K562 (cell line): ENCODE measurements around the gene P2RY8. TPM values are rescaled to one million over a fixed set of nuclear protein-coding genes. Genes with fewer than 3 reads are reported as not detected.

Experiments
- ATAC-seq: fragments of 200-7000 bp; cut with Tn5 transposase; 3 replicates; pipeline ENCODE4 v1.9.1; 2020; ENCODE audit warnings: moderate library complexity
- BruUV-seq: library from RNA; stranded (reverse); fragments of 400-500 nt; replicated peaks from 2 replicates; lab custom pipeline; 2021; lab: Mats Ljungman, UMichigan
- CTCF ChIA-PET: fragments of 300-600 bp; formaldehyde crosslinking; extraction: SDS; loops from one replicate; lab custom pipeline; 2021; ENCODE audit warnings: low intra/inter-chr PET ratio; lab: Yijun Ruan, JAX
- POLR2A ChIA-PET: fragments of 300-600, 350-650 bp; sonication (Branson Sonifier 250); formaldehyde crosslinking; extraction: SDS; loops from one replicate; lab custom pipeline; 2021; ENCODE audit warnings: antibody characterized with exemption, inconsistent platforms; lab: Yijun Ruan, JAX
- DNase-seq, 4 experiments: peaks; one replicate each; pipeline versions ENCODE4 v3.0.0 to v3.0.0-alpha.2; 2011 to 2018; ENCODE audit warnings: low spot score in 3 of 4, mixed read lengths in 3 of 4; ENCODE audit errors: extremely low read depth in 1 of 4
- FAIRE-seq: peaks from 2 replicates; lab custom pipeline; 2011; peaks lifted over from hg19 to GRCh38; lab: Jason Lieb, UNC
- H2AFZ ChIP-seq: 2 replicates; pipeline ENCODE4 v1.6.0; 2011; ENCODE audit warnings: low read depth, low read length, control low read depth, inconsistent platforms
- H3K27ac ChIP-seq: fragments of 200-600 bp; 3 replicates; pipeline ENCODE4 v1.8.0; 2011; ENCODE audit warnings: low read depth, mild to moderate bottlenecking, control low read depth, inconsistent platforms, low read length, moderate library complexity, mixed read lengths; ENCODE audit errors: extremely low read depth
- H3K27me3 ChIP-seq, 2 experiments: fragments of 300-600 bp in 1 of 2; 2 replicates in 1 of 2; 3 replicates in 1 of 2; pipeline versions ENCODE4 v1.6.0 to v1.8.0; 2011; ENCODE audit warnings: inconsistent platforms in 2 of 2, low read length in 2 of 2, mild to moderate bottlenecking in 1 of 2, mixed read lengths in 1 of 2, moderate library complexity in 1 of 2; ENCODE audit not compliant: control insufficient read depth in 2 of 2, insufficient read depth in 2 of 2
- H3K36me3 ChIP-seq: fragments of 300-600 bp; 3 replicates; pipeline ENCODE4 v1.8.0; 2011; ENCODE audit warnings: mild to moderate bottlenecking, low read length, inconsistent platforms; ENCODE audit not compliant: control insufficient read depth, insufficient read depth
- H3K4me1 ChIP-seq, 2 experiments: fragments of 200-600 bp in 1 of 2; replicated peaks in 1 of 2; 2 replicates in 1 of 2; 3 replicates in 1 of 2; pipeline versions ENCODE4 v1.5.1 to v1.8.0; 2011; ENCODE audit warnings: inconsistent platforms in 2 of 2, low read length in 2 of 2, mild to moderate bottlenecking in 1 of 2, mixed read lengths in 1 of 2, moderate library complexity in 1 of 2; ENCODE audit not compliant: control insufficient read depth in 2 of 2, insufficient read depth in 2 of 2
- H3K4me2 ChIP-seq: 2 replicates; pipeline ENCODE4 v1.6.1; 2011; ENCODE audit warnings: low read length, control low read depth, inconsistent platforms, mixed read lengths; ENCODE audit not compliant: insufficient read depth
- H3K4me3 ChIP-seq: fragments of 200-600 bp; sonication (generic), shearing (Covaris generic); 2 replicates; pipeline ENCODE4 v1.5.1; 2016; ENCODE audit warnings: control low read depth, inconsistent platforms
- H3K79me2 ChIP-seq: fragments of 200-600 bp; 3 replicates; pipeline ENCODE4 v1.8.0; 2011; ENCODE audit warnings: low read length, inconsistent platforms; ENCODE audit not compliant: control insufficient read depth, insufficient read depth
- H3K9ac ChIP-seq, 2 experiments: 2 replicates each; pipeline versions ENCODE4 v1.6.0 to v1.6.1; 2011; ENCODE audit warnings: low read depth in 2 of 2, low read length in 2 of 2, control low read depth in 1 of 2, inconsistent platforms in 1 of 2, mild to moderate bottlenecking in 1 of 2, mixed read lengths in 1 of 2; ENCODE audit not compliant: insufficient read depth in 1 of 2
- H3K9me1 ChIP-seq: one replicate; pipeline ENCODE4 v1.6.0; 2011; ENCODE audit warnings: inconsistent platforms, mild to moderate bottlenecking, low read length, moderate library complexity; ENCODE audit not compliant: control insufficient read depth, insufficient read depth
- H3K9me3 ChIP-seq: replicated peaks from 2 replicates; pipeline ENCODE4 v1.5.1; 2011; ENCODE audit warnings: low read depth, low read length, inconsistent platforms; ENCODE audit not compliant: control insufficient read depth, insufficient read depth
- H4K20me1 ChIP-seq: replicated peaks from 2 replicates; pipeline ENCODE4 v1.6.1; 2011; ENCODE audit warnings: low read length, inconsistent platforms, mixed read lengths; ENCODE audit not compliant: control insufficient read depth, insufficient read depth
- BMI1 ChIP-seq: fragments of 150-350 bp; IDR thresholded peaks from 2 replicates; pipeline ENCODE4 v1.6.1; 2014; ENCODE audit warnings: low read length
- CREB5 ChIP-seq: fragments of 250-450 bp; sonication (Bioruptor Pico); IDR thresholded peaks from 2 replicates; pipeline ENCODE4 v1.5.0; 2020; ENCODE audit warnings: mild to moderate bottlenecking
- HMBOX1 ChIP-seq: sonication (generic); IDR thresholded peaks from 2 replicates; pipeline ENCODE4 v1.6.1; 2016
- MXI1 ChIP-seq: IDR thresholded peaks from 2 replicates; pipeline ENCODE4 v1.6.1; 2011; ENCODE audit warnings: low read depth, mild to moderate bottlenecking, improper control_type of control experiment, low read length
- SMAD3 ChIP-seq: fragments of 450-650 bp; formaldehyde crosslinking; conservative IDR thresholded peaks from 2 replicates; pipeline ENCODE4 v1.4.0; 2020; ENCODE audit warnings: mild to moderate bottlenecking
- SRSF9 ChIP-seq: fragments of 200-400 bp; formaldehyde crosslinking; IDR thresholded peaks from 2 replicates; pipeline ENCODE4 v1.6.1; 2017; ENCODE audit warnings: low read depth, low read length, borderline replicate concordance
- ZNF740 ChIP-seq, 3 experiments: fragments of 200-800 bp in 1 of 3; sonication (Bioruptor generic) in 1 of 3; sonication (generic) in 1 of 3; formaldehyde crosslinking in 1 of 3; IDR thresholded peaks; 2 replicates each; pipeline versions ENCODE4 v1.6.1 to v1.8.0; 2016 to 2022; ENCODE audit warnings: mild to moderate bottlenecking in 2 of 3, missing compliant biosample characterization in 2 of 3, missing genetic modification characterization in 2 of 3, missing genetic modification reagents in 1 of 3
- WGBS: fragments of 100-300 bp; shearing (Covaris generic); methylation state at CpG from one replicate; pipeline ENCODE4 v1.1.6; 2016; ENCODE audit warnings: low coverage, mixed read lengths; ENCODE audit not compliant: insufficient coverage; ENCODE audit errors: missing lambda C conversion rate; 5-methylcytosine and 5-hydroxymethylcytosine counted together
- in situ Hi-C: fragments of 300-500 bp; cut with MboI; formaldehyde crosslinking; loops from 4 replicates; pipeline ENCODE4 v1.15.0; 2018; ENCODE audit warnings: inconsistent platforms, mixed read lengths
- intact Hi-C: fragments of 100-400 bp; cut with micrococcal nuclease; formaldehyde crosslinking; loops from 2 replicates; pipeline ENCODE4 v1.14.2; 2022
- polyA plus RNA-seq, 8 experiments: library from polyadenylated mRNA; depleted of rRNA in 4 of 8; stranded (reverse) in 5 of 8; unstranded in 3 of 8; fragments of >200 nt; fragmentation: Nextera tagmentation in 2 of 8; fragmentation: Illumina TruSeq in 1 of 8; extraction: Ambion mirVana in 2 of 8; extraction: Trizol in 1 of 8; gene quantifications; 2 replicates each; pipeline versions ENCODE4 v1.2.1 to v1.2.3, GENCODE V29; 2011 to 2014; ENCODE audit warnings: inconsistent platforms in 1 of 8, missing spikeins in 1 of 8
- total RNA-seq, 7 experiments: library from RNA; depleted of rRNA in 6 of 7; stranded (reverse); fragments of >200 nt in 6 of 7; fragmentation: Illumina TruSeq in 2 of 7; extraction: Trizol in 2 of 7; gene quantifications; 2 replicates each; pipeline versions ENCODE4 v1.2.1 to v1.2.3, GENCODE V29; 2011 to 2021; ENCODE audit warnings: low replicate concordance in 1 of 7

Gene P2RY8
- total and polyA plus RNA-seq, 9 of the 15 experiments (the other 6 are each of a cell fraction or from before 2014, with no cell fraction given) = 0.04 to 0.69 (median 0.08) TPM; not detected in 3

- TF ChIP-seq CREB5 (CRISPR knock-in tag) (no peak), SRSF9 (no peak), MXI1 (no peak)
These were observed 86.4 kb downstream of the P2RY8 start (continued) for GRCh38 chrX:1450361-1451161.

GRCh38 chrX:1449823-1450149 is 87.2 kb downstream of the P2RY8 start:
- Histone ChIP-seq H2AFZ (no peak overlapping the region), H3K27ac (no peak overlapping the region), H3K9me3 (no peaks in the 10 kb centered on the region; the same call in 1 of the 2 replicates), H3K4me1 (peaks cover 0 to 13% of the 10 kb centered on the region in 2 experiments; a peak in 2 of 5 replicates), H3K4me3 (no peak overlapping the region), H3K27me3 (no peaks in the 10 kb centered on the region), H3K9ac (no peak overlapping the region), H3K9me1 (no peaks in the 10 kb centered on the region), H3K4me2 (no peak overlapping the region), H3K36me3 (0 out of 3 replicates have a peak, but pooled peaks cover 2% of the 10 kb centered on the region), H3K79me2 (peaks cover 16% of the 10 kb centered on the region), H4K20me1 (no peaks in the 10 kb centered on the region)
- BruUV-seq = no TSS peak
- no peak for ATAC-seq
- intact Hi-C loops = loop anchor here (5.0 kb wide), 1 partner anchor 88 kb away; the partner anchor contains the start of gene P2RY8
- no peak for DNase-seq
- CTCF ChIA-PET = no interaction called here
- no CpG with 5 or more reads among the region's 2 CpGs for WGBS
- FAIRE-seq = no peak
- in situ Hi-C loops = loop anchor here (25.0 kb wide), 1 partner anchor 1163 kb away; no protein-coding TSS in a partner anchor
- TF ChIP-seq BMI1 = no peak
- no peak for TF ChIP-seq ZNF740 (CRISPR knock-in tag; IDR thresholded peaks at IDR 0.05)
- TF ChIP-seq ZNF740 (tag; IDR thresholded peaks at IDR 0.05) = no peak
- TF ChIP-seq SMAD3 = no peak
- peak; percentile 95 for TF ChIP-seq HMBOX1
- POLR2A ChIA-PET = no interaction called here
